ENCODE data around the gene LRRC3.

GRCh38 chr21:44482581-44483287 is 27.4 kb downstream of the LRRC3 start:
- TF ChIP-seq POLR2AphosphoS5 (IDR thresholded peaks at IDR 0.05; ENCODE audit: insufficient read depth, low read depth, low read length): no peak
- no peak for TF ChIP-seq POLR2A (IDR thresholded peaks at IDR 0.05; ENCODE audit: low read depth, low read length)

All from endothelial cell of umbilical vein (primary cell).